A673 (cell line): ENCODE data around the gene PTGIS. TPM values are rescaled to one million over a fixed set of nuclear protein-coding genes. Genes with fewer than 3 reads are reported as not detected.

Source experiments
- BruUV-seq: library from RNA; stranded (reverse); fragments of 400-500 nt; replicated peaks from 2 replicates; lab custom pipeline; 2021; lab: Mats Ljungman, UMichigan
- CTCF ChIA-PET: fragments of 300-600 bp; sonication (Branson Sonifier 250); formaldehyde crosslinking; loops from one replicate; lab custom pipeline; 2022; ENCODE audit warnings: antibody characterized with exemption; lab: Charles Lee
- POLR2A ChIA-PET: fragments of 300-600 bp; sonication (Branson Sonifier 250); formaldehyde crosslinking; loops from one replicate; lab custom pipeline; 2022; ENCODE audit warnings: antibody characterized with exemption; ENCODE audit not compliant: low non-redundant PET; lab: Charles Lee
- DNase-seq: peaks from one replicate; pipeline ENCODE4 v3.0.0-alpha.2; 2015; ENCODE audit warnings: low spot score
- H3K27ac ChIP-seq: fragments of 200-600 bp; sonication (generic); 2 replicates; pipeline ENCODE4 v1.5.1; 2016; ENCODE audit warnings: mixed run types, low read depth, mild to moderate bottlenecking, mixed read lengths, antibody characterized with exemption, low read length; ENCODE audit not compliant: poor library complexity, severe bottlenecking
- H3K27me3 ChIP-seq: fragments of 200-600 bp; sonication (generic); replicated peaks from 2 replicates; pipeline ENCODE4 v1.6.1; 2017; ENCODE audit warnings: mixed run types, low read depth, mild to moderate bottlenecking, mixed read lengths, antibody characterized with exemption, low read length; ENCODE audit not compliant: insufficient read depth, poor library complexity
- H3K36me3 ChIP-seq: fragments of 200-600 bp; sonication (generic); 2 replicates; pipeline ENCODE4 v1.6.1; 2016; ENCODE audit warnings: mixed run types, mild to moderate bottlenecking, mixed read lengths, antibody characterized with exemption, low read length; ENCODE audit not compliant: insufficient read depth, poor library complexity, severe bottlenecking
- H3K4me1 ChIP-seq: fragments of 200-600 bp; sonication (generic); 2 replicates; pipeline ENCODE4 v1.6.1; 2017; ENCODE audit warnings: mixed run types, mild to moderate bottlenecking, mixed read lengths, antibody characterized with exemption, low read length; ENCODE audit not compliant: insufficient read depth, poor library complexity, severe bottlenecking
- H3K4me3 ChIP-seq: fragments of 200-600 bp; sonication (generic); 2 replicates; pipeline ENCODE4 v1.5.1; 2016; ENCODE audit warnings: low read depth, mixed run types, mild to moderate bottlenecking, mixed read lengths, low read length; ENCODE audit not compliant: poor library complexity, severe bottlenecking
- H3K9me3 ChIP-seq: fragments of 200-600 bp; sonication (generic); 2 replicates; pipeline ENCODE4 v1.6.1; 2016; ENCODE audit warnings: mixed run types, low read depth, mild to moderate bottlenecking, mixed read lengths, antibody characterized with exemption, low read length; ENCODE audit not compliant: poor library complexity, severe bottlenecking
- CTCF ChIP-seq: fragments of 300-800, 200-600 bp; sonication (generic); conservative IDR thresholded peaks from 2 replicates; pipeline ENCODE4 v1.5.1; 2017; ENCODE audit warnings: low read depth, mild to moderate bottlenecking, antibody characterized with exemption, low read length, moderate library complexity, mixed read lengths
- EZH2 ChIP-seq: fragments of 200-600 bp; sonication (generic); IDR thresholded peaks from 2 replicates; pipeline ENCODE4 v1.6.1; 2017; ENCODE audit warnings: borderline replicate concordance, low read depth, mild to moderate bottlenecking, mixed read lengths, antibody characterized with exemption, low read length; ENCODE audit not compliant: poor library complexity, severe bottlenecking
- intact Hi-C: fragments of 100-400 bp; cut with micrococcal nuclease; formaldehyde crosslinking; loops from one replicate; pipeline ENCODE4 v1.10.0; 2022; ENCODE audit not compliant: unreplicated experiment
- total RNA-seq: library from RNA; stranded (reverse); gene quantifications from 2 replicates; pipeline ENCODE4 v1.2.3, GENCODE V29; 2021

PTGIS gene
- total RNA-seq, 1 experiment from 2014 or later, result not detected

GRCh38 chr20:49589747-49590146, 21.8 kb upstream of the PTGIS start:
- no peaks in the 10 kb centered on the region for H3K36me3 ChIP-seq
- no TSS peak for BruUV-seq
- intact Hi-C loops, result no loop called here
- no peak for DNase-seq
- peaks cover 15% of the 10 kb centered on the region for H3K27me3 ChIP-seq
- no peaks in the 10 kb centered on the region for H3K9me3 ChIP-seq
- CTCF ChIA-PET, result no interaction called here
- TF ChIP-seq CTCF, result no peak
- no peak for TF ChIP-seq EZH2
- H3K4me1 ChIP-seq, result no peaks in the 10 kb centered on the region
- POLR2A ChIA-PET, result no interaction called here
- no peak overlapping the region for H3K27ac ChIP-seq
- no peak overlapping the region for H3K4me3 ChIP-seq

DNA sequence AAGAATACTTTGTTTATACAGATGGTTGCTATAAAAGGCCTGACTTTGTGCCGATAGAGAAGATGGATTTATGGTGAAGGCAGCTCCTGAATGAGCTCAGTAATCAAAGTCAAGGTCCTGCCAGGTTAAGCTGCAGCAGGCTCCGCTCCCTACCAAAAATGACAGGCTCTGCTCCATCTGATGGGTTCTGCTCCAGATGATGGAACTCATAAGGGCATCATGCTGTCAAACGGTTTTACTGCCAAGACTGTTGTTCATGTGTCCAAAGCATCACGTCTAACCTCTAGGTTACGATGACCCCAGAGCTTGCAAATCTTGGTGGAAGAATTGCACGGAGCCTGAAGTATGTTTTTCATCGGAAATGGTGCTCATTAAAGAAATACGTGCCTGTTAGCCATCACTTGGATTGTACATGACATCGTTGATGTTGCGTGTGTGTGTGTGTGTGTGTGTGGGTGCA, 19.2 kb upstream of the PTGIS start:
- Histone ChIP-seq H3K4me1 (no peaks in the 10 kb centered on the region), H3K36me3 (no peaks in the 10 kb centered on the region), H3K27ac (no peak overlapping the region), H3K9me3 (peaks cover 5% of the 10 kb centered on the region), H3K4me3 (no peak overlapping the region), H3K27me3 (peaks cover 15% of the 10 kb centered on the region)
- no TSS peak for BruUV-seq
- CTCF ChIA-PET, result no interaction called here
- DNase-seq, result no peak
- POLR2A ChIA-PET, result no interaction called here
- intact Hi-C loops, result no loop called here
- TF ChIP-seq CTCF (no peak), EZH2 (no peak)

DNA sequence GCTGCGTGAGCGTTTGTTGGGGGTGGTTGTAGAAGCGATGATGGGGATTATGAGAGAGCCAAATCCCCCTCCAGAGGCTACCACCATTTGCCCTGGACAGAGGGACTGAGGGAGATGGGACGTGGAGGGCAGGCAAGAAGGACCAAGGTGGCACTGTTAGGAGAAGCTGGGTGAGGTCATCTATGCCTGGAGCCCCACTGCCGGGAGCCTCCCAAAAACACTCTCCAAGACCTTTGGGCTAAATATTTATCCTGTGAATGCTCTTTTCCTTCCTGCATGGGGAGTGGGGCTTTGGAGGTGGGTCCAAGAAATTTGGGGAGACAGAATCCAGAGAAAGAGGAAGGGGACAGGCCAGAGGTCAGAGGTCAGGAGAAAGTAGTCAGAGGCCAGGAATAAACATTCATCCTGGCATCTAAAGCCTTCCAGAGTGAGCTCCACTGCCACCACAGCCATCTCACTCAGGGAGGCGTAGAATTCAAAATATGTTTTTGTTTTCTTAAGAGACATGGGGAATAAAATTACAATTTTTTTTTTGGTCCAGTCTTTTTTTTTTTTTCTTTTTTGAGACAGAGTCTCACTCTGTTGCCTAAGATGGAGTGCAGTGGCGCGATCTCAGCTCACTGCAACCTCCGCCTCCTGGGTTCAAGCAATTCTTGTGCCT, 17.8 kb upstream of the PTGIS start:
- Histone ChIP-seq H3K36me3 (no peaks in the 10 kb centered on the region), H3K4me3 (no peak overlapping the region), H3K4me1 (no peaks in the 10 kb centered on the region), H3K27ac (no peak overlapping the region), H3K27me3 (peaks cover 19% of the 10 kb centered on the region), H3K9me3 (peaks cover 6% of the 10 kb centered on the region)
- intact Hi-C loops, result no loop called here
- ChIA-PET CTCF (no interaction called here), POLR2A (no interaction called here)
- BruUV-seq, result no TSS peak
- TF ChIP-seq CTCF (no peak), EZH2 (no peak)
- DNase-seq, result no peak
